ENCODE results near the gene ALDH3A2.

ALDH3A2 gene

DNA sequence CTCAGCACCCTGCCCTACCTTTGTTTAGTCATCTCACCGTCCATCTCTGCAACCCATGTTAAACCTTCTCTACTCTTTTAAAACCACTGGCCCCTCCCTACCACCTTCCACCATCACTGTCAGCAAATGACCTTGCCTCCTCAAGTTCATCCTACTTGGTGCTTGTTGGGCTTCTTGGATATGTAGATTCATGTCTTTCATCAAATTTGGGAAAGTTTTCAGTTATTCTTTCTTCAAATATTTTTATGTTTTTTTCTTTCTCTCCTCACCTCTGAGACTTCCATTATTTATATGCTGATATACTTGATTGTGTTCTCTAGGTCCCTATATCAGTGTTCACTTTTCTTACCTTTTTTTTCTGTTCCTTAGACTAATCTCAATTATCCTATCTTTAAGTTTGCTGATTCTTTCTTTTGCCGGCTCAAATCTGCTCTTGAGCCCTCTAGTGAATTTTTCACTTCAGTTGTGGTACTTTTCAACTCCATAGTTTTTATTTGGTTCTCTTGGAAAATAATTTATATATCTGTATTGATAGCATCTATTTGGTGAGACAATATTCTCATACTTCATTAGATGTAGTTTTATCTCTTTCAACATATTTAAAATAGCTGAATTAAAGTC, 28.7 kb upstream of the ALDH3A2 start:
- no peak overlapping the region for H3K4me3 ChIP-seq (replicated peaks; ENCODE audit: low read depth, low read length)
- no peak for DNase-seq (ENCODE audit: extremely low read depth, low read depth)
- TF ChIP-seq, protein P1, sequence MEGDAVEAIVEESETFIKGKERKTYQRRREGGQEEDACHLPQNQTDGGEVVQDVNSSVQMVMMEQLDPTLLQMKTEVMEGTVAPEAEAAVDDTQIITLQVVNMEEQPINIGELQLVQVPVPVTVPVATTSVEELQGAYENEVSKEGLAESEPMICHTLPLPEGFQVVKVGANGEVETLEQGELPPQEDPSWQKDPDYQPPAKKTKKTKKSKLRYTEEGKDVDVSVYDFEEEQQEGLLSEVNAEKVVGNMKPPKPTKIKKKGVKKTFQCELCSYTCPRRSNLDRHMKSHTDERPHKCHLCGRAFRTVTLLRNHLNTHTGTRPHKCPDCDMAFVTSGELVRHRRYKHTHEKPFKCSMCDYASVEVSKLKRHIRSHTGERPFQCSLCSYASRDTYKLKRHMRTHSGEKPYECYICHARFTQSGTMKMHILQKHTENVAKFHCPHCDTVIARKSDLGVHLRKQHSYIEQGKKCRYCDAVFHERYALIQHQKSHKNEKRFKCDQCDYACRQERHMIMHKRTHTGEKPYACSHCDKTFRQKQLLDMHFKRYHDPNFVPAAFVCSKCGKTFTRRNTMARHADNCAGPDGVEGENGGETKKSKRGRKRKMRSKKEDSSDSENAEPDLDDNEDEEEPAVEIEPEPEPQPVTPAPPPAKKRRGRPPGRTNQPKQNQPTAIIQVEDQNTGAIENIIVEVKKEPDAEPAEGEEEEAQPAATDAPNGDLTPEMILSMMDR (IDR thresholded peaks at IDR 0.05; ENCODE audit: low read depth, low read length, missing control alignments), result no peak

DNA sequence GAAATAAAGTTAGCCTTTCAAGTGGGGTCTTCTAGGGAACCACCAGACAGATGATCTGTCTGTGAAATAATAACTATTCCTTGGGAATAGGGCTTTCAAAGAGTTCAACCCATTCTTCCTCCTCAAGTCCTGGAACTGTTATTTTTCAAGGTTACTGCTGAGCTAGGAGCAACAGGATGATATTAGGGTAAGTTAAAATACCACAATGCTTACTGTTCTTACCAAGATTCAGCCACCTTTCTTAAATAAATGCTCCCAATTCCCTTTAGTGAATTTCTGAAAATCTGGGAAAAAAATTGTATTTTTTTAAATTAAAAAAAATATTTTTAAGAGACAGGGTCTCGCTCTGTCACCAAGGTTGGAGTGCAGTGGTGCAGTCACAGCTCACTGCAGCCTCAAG, 26.9 kb upstream of the ALDH3A2 start:
- DNase-seq (ENCODE audit: extremely low read depth, low read depth), result no peak
- H3K4me3 ChIP-seq (replicated peaks; ENCODE audit: low read depth, low read length), result no peak overlapping the region
- TF ChIP-seq, protein P1 (IDR thresholded peaks at IDR 0.05; ENCODE audit: low read depth, low read length, missing control alignments), result no peak

DNA sequence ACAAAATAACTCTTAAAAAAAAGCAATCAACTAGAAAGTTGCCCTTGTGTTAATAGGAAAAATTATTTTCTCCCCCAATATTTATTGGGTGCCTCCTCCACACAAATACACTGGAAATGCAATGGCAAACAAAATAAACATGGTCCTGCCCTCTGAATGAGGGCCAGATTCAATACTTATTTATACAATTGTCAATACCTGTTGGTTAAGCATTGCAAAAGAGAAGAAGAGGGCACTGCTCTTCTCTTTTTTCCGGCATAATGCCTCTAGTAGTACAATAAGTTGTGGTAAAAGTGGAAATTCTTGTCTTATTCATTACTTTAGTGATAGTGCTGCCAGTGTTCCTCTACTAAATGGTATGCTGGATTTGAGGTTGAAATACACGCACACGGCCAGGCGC, 22.5 kb upstream of the ALDH3A2 start:
- H3K4me3 ChIP-seq (replicated peaks; ENCODE audit: low read depth, low read length), result no peak overlapping the region
- no peak for DNase-seq (ENCODE audit: extremely low read depth, low read depth)
- TF ChIP-seq, protein P1 (IDR thresholded peaks at IDR 0.05; ENCODE audit: low read depth, low read length, missing control alignments), result no peak

DNA sequence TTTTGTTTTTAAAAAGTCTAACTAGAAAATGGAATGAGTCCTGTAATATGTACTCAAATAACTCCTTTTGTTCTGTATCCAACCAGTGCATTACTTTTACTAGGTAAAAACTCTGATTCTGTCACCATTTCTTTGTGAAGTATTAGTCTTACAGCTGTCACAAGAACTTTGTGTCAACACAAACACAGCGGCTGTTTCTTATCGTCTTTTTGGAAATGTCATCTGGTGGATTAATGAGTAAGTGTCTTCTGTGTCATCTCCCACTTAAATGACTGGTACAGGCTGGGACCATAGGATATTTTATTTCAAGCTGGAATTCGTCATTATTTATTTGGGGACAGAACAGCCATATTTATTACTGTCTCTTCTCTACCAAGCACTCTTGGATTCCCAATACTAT, 19.1 kb upstream of the ALDH3A2 start:
- H3K4me3 ChIP-seq (replicated peaks; ENCODE audit: low read depth, low read length), result no peak overlapping the region
- DNase-seq (ENCODE audit: extremely low read depth, low read depth), result no peak
- TF ChIP-seq, protein P1 (IDR thresholded peaks at IDR 0.05; ENCODE audit: low read depth, low read length, missing control alignments), result no peak

DNA sequence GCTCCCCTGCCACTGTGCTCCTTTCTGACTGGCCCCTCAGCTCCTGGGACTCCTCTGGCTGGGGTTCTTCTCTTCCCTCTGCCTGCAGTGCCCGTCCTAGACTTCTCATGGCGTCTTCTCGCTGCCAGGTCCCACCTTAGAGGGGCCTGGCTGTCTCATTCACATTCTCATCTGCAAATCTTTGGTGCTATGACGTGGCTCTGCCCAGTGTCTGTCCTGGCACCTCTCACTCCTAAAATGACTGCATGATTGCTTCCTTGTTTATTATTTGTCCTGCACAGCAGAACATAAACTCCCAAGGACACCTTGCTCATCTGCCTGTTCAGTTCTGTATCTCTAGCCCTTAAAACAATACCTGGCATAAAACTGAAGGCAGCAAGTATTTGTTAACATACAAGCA, 18.5 kb upstream of the ALDH3A2 start:
- H3K4me3 ChIP-seq (replicated peaks; ENCODE audit: low read depth, low read length), result no peak overlapping the region
- no peak for DNase-seq (ENCODE audit: extremely low read depth, low read depth)
- TF ChIP-seq, protein P1 (IDR thresholded peaks at IDR 0.05; ENCODE audit: low read depth, low read length, missing control alignments), result no peak

DNA sequence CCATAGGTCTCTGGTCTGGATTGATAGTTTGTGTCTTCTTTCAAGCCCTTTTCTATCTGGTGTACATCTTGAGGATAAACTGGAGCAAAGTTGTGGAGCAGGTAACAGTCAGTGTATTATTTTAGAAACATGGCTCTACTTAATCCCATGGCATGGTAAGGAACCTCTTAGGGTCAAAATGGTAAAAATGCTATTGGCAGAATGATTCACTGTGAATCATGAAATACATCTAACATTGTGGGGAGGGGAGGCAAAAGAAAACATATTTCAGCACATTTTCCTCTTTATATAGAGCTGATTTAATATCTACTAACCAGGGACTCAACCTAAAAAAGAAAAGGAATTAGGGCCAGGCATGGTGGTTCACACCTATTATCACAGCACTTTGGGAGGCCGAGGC, 17.9 kb upstream of the ALDH3A2 start:
- DNase-seq (ENCODE audit: extremely low read depth, low read depth), result no peak
- no peak overlapping the region for H3K4me3 ChIP-seq (replicated peaks; ENCODE audit: low read depth, low read length)
- TF ChIP-seq, protein P1 (IDR thresholded peaks at IDR 0.05; ENCODE audit: low read depth, low read length, missing control alignments), result no peak

DNA sequence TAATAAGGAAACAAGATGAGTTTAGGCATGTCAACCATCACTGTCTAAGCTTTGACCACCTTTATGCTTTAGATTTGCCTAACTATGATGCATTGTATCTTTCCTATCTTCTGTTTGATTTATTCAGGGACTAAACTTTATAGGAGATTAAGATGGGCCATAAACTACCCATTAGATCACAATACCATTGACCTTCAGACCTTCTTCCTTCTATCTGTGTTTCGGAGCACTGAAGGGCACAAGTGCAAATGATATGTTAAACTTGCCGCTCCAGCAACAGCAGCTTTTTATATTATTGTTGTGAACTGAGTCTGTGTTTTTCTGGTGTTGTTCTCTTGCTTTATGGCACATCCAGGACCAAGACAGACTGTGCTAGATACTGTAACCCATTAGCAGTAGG, 16.6 kb upstream of the ALDH3A2 start:
- TF ChIP-seq, protein P1 (IDR thresholded peaks at IDR 0.05; ENCODE audit: low read depth, low read length, missing control alignments), result no peak
- DNase-seq (ENCODE audit: extremely low read depth, low read depth), result no peak
- H3K4me3 ChIP-seq (replicated peaks; ENCODE audit: low read depth, low read length), result no peak overlapping the region
